HEK293 (cell line): Measurements from ENCODE around the gene MAP4K2.

Source experiments
- EGR2 ChIP-seq: fragments of 450-650 bp; formaldehyde crosslinking; IDR thresholded peaks from 2 replicates; pipeline ENCODE4 v1.5.1; 2016; ENCODE audit warnings: low read depth, missing biosample characterization, missing genetic modification characterization
- IKZF3 ChIP-seq: fragments of 450-650 bp; IDR thresholded peaks from 2 replicates; pipeline ENCODE4 v1.5.0; 2018; ENCODE audit warnings: missing biosample characterization, mild to moderate bottlenecking, missing genetic modification characterization, moderate library complexity
- KLF1 ChIP-seq: fragments of 450-650 bp; formaldehyde crosslinking; IDR thresholded peaks from 2 replicates; pipeline ENCODE4 v1.5.1; 2016; ENCODE audit warnings: missing biosample characterization, missing genetic modification characterization
- KLF16 ChIP-seq: fragments of 450-650 bp; formaldehyde crosslinking; IDR thresholded peaks from 2 replicates; pipeline ENCODE4 v1.5.1; 2017; ENCODE audit warnings: missing biosample characterization, missing genetic modification characterization
- PRDM4 ChIP-seq: fragments of 450-650 bp; formaldehyde crosslinking; IDR thresholded peaks from 2 replicates; pipeline ENCODE4 v1.5.1; 2017; ENCODE audit warnings: missing biosample characterization, missing genetic modification characterization
- RBAK ChIP-seq: fragments of 450-650 bp; formaldehyde crosslinking; IDR thresholded peaks from 2 replicates; pipeline ENCODE4 v1.5.1; 2016; ENCODE audit warnings: missing biosample characterization, missing genetic modification characterization
- REPIN1 ChIP-seq: fragments of 450-650 bp; formaldehyde crosslinking; IDR thresholded peaks from 2 replicates; pipeline ENCODE4 v1.5.1; 2017; ENCODE audit warnings: missing biosample characterization, missing genetic modification characterization, low read depth
- ZNF37A ChIP-seq: fragments of 450-650 bp; IDR thresholded peaks from 2 replicates; pipeline ENCODE4 v1.5.1; 2018; ENCODE audit warnings: missing biosample characterization, missing genetic modification characterization
- ZNF394 ChIP-seq: fragments of 450-650 bp; formaldehyde crosslinking; IDR thresholded peaks from 2 replicates; pipeline ENCODE4 v1.5.1; 2016; ENCODE audit warnings: missing biosample characterization, missing genetic modification characterization, mild to moderate bottlenecking, moderate library complexity, borderline replicate concordance
- ZNF404 ChIP-seq: fragments of 450-650 bp; formaldehyde crosslinking; IDR thresholded peaks from 2 replicates; pipeline ENCODE4 v1.5.1; 2017; ENCODE audit warnings: missing biosample characterization, missing genetic modification characterization
- ZNF416 ChIP-seq: fragments of 450-650 bp; formaldehyde crosslinking; IDR thresholded peaks from 2 replicates; pipeline ENCODE4 v1.5.1; 2016; ENCODE audit warnings: missing biosample characterization, missing genetic modification characterization
- ZNF501 ChIP-seq: fragments of 450-650 bp; formaldehyde crosslinking; IDR thresholded peaks from 2 replicates; pipeline ENCODE4 v1.5.1; 2016; ENCODE audit warnings: missing biosample characterization, missing genetic modification characterization
- ZNF529 ChIP-seq: fragments of 450-650 bp; formaldehyde crosslinking; IDR thresholded peaks from 2 replicates; pipeline ENCODE4 v1.5.1; 2017; ENCODE audit warnings: missing genetic modification characterization, missing biosample characterization; ENCODE audit not compliant: insufficient replicate concordance
- ZNF548 ChIP-seq: fragments of 450-650 bp; formaldehyde crosslinking; IDR thresholded peaks from 2 replicates; pipeline ENCODE4 v1.5.1; 2016; ENCODE audit warnings: missing biosample characterization, missing genetic modification characterization
- ZNF600 ChIP-seq: fragments of 450-650 bp; formaldehyde crosslinking; IDR thresholded peaks from 2 replicates; pipeline ENCODE4 v1.5.1; 2016; ENCODE audit warnings: missing biosample characterization, missing genetic modification characterization
- ZNF629 ChIP-seq: fragments of 450-650 bp; formaldehyde crosslinking; IDR thresholded peaks from 2 replicates; pipeline ENCODE4 v1.5.1; 2017; ENCODE audit warnings: missing biosample characterization, missing genetic modification characterization
- ZNF645 ChIP-seq: fragments of 450-650 bp; formaldehyde crosslinking; IDR thresholded peaks from 2 replicates; pipeline ENCODE4; 2016; ENCODE audit warnings: missing biosample characterization, missing genetic modification characterization
- ZNF660 ChIP-seq: fragments of 450-650 bp; IDR thresholded peaks from 2 replicates; pipeline ENCODE4 v1.5.1; 2018; ENCODE audit warnings: missing biosample characterization, mild to moderate bottlenecking, missing genetic modification characterization
- ZNF837 ChIP-seq: fragments of 450-650 bp; formaldehyde crosslinking; IDR thresholded peaks from 2 replicates; pipeline ENCODE4 v1.5.1; 2016; ENCODE audit warnings: missing biosample characterization, missing genetic modification characterization
- ZNF843 ChIP-seq: fragments of 450-650 bp; formaldehyde crosslinking; IDR thresholded peaks from 2 replicates; pipeline ENCODE4 v1.5.1; 2016; ENCODE audit warnings: missing biosample characterization, missing genetic modification characterization
- ZSCAN16 ChIP-seq: fragments of 450-650 bp; formaldehyde crosslinking; IDR thresholded peaks from 2 replicates; pipeline ENCODE4 v1.5.1; 2016; ENCODE audit warnings: missing biosample characterization, missing genetic modification characterization
- ZSCAN4 ChIP-seq: fragments of 450-650 bp; formaldehyde crosslinking; IDR thresholded peaks from 2 replicates; pipeline ENCODE4 v1.5.1; 2017; ENCODE audit warnings: missing biosample characterization, missing genetic modification characterization
- TF ChIP-seq, protein P1 (sequence below): fragments of 450-650 bp; formaldehyde crosslinking; IDR thresholded peaks from 2 replicates; pipeline ENCODE4 v1.5.1; 2016; ENCODE audit warnings: missing biosample characterization, missing genetic modification characterization
- TF ChIP-seq, protein P2 (sequence below): fragments of 450-650 bp; formaldehyde crosslinking; conservative IDR thresholded peaks from 2 replicates; pipeline ENCODE4 v1.5.1; 2016; ENCODE audit warnings: low read depth, missing biosample characterization, missing genetic modification characterization

MAP4K2 gene

DNA sequence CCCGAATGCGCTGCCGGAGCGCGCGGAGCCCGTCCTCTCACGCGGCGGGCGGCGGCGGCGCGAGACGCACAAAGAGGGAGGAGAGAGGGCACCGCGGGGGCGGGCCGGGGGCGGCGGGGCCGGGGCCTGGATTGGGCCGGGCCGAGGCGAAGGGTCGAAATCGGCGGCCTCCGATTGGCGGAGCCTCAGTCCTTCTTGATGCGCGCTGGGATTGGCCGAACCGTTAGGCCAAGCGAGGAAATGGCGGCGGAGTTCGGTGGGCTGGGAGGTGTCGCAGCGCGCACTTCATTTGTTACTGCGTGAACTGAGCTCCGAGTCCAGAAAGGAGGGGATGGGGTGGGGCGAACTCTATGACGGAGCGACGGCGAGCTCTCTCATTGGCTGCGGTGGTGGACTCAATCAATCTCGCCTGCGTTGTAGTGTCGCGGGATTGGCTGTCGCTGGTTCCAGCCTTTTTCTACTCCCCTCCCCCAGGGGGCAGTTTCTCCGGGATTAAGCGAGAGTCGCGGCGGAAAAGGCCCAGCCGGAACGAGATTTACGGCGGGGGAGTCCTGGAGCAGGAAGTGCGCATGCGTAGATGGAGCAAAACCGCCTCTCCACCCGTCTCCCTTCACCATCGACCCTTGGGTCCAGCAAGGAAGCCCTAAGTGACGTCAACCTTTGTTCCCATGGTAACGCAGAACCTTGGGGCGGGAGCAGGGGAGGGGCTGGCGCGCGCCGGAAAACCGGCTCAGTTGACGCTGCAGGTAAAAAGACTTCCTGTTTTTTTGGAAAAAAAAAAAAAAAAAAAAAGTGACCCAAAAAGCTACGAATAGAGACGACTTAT lies 24.3 kb downstream of the MAP4K2 start, which contains the start of gene SF1 (continued):
- no peak for TF ChIP-seq REPIN1 (tag by site-specific recombination)
- no peak for TF ChIP-seq ZNF548 (tag by site-specific recombination)
- TF ChIP-seq ZSCAN4 (tag by site-specific recombination), result no peak
- TF ChIP-seq RBAK (tag by site-specific recombination), result no peak
- TF ChIP-seq EGR2, result no peak
- TF ChIP-seq PRDM4 (tag by site-specific recombination), result no peak
- peak; percentile 68; the same call in 1 of the 2 replicates for TF ChIP-seq ZSCAN16
- TF ChIP-seq ZNF843 (tag by site-specific recombination), result no peak
- no peak for TF ChIP-seq ZNF529 (tag by site-specific recombination)
- TF ChIP-seq, protein P1, sequence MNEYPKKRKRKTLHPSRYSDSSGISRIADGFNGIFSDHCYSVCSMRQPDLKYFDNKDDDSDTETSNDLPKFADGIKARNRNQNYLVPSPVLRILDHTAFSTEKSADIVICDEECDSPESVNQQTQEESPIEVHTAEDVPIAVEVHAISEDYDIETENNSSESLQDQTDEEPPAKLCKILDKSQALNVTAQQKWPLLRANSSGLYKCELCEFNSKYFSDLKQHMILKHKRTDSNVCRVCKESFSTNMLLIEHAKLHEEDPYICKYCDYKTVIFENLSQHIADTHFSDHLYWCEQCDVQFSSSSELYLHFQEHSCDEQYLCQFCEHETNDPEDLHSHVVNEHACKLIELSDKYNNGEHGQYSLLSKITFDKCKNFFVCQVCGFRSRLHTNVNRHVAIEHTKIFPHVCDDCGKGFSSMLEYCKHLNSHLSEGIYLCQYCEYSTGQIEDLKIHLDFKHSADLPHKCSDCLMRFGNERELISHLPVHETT, result no peak
- TF ChIP-seq ZNF37A (tag by site-specific recombination), result no peak
- TF ChIP-seq ZNF600 (tag by site-specific recombination), result peak; percentile 39; the same call in 1 of the 2 replicates
- no peak for TF ChIP-seq ZNF404
- TF ChIP-seq ZNF837 (tag by site-specific recombination), result no peak
- no peak for TF ChIP-seq ZNF416
- no peak; the same call in 1 of the 2 replicates for TF ChIP-seq ZNF394
- TF ChIP-seq ZNF501, result no peak
- TF ChIP-seq, protein P2, sequence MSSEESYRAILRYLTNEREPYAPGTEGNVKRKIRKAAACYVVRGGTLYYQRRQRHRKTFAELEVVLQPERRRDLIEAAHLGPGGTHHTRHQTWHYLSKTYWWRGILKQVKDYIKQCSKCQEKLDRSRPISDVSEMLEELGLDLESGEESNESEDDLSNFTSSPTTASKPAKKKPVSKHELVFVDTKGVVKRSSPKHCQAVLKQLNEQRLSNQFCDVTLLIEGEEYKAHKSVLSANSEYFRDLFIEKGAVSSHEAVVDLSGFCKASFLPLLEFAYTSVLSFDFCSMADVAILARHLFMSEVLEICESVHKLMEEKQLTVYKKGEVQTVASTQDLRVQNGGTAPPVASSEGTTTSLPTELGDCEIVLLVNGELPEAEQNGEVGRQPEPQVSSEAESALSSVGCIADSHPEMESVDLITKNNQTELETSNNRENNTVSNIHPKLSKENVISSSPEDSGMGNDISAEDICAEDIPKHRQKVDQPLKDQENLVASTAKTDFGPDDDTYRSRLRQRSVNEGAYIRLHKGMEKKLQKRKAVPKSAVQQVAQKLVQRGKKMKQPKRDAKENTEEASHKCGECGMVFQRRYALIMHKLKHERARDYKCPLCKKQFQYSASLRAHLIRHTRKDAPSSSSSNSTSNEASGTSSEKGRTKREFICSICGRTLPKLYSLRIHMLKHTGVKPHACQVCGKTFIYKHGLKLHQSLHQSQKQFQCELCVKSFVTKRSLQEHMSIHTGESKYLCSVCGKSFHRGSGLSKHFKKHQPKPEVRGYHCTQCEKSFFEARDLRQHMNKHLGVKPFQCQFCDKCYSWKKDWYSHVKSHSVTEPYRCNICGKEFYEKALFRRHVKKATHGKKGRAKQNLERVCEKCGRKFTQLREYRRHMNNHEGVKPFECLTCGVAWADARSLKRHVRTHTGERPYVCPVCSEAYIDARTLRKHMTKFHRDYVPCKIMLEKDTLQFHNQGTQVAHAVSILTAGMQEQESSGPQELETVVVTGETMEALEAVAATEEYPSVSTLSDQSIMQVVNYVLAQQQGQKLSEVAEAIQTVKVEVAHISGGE (tag by site-specific recombination), result peak; percentile 63
- TF ChIP-seq KLF1 (tag by site-specific recombination), result no peak
- 0 out of 2 replicates have a peak, but pooled peaks have one; percentile 18 for TF ChIP-seq KLF16 (tag by site-specific recombination)
- TF ChIP-seq ZNF645 (tag by site-specific recombination), result no peak
- TF ChIP-seq IKZF3, result peak; percentile 88
- no peak for TF ChIP-seq ZNF660
- peak; percentile 91 for TF ChIP-seq ZNF629 (tag by site-specific recombination)
